G401 (cell line): Measurements from ENCODE around the gene OR52R1. TPM values are rescaled to one million over a fixed set of nuclear protein-coding genes. Genes with fewer than 3 reads are reported as not detected.

Experiments
- total RNA-seq: library from RNA; depleted of rRNA; stranded (reverse); fragments of >200 nt; shearing (Covaris generic); gene quantifications from 2 replicates; pipeline ENCODE4 v1.2.3, GENCODE V29; 2014; rRNA removed

Gene OR52R1
- total RNA-seq, 1 experiment from 2014 or later = not detected

Other genes starting within 250 kb of the OR52R1 start
- not detected in 2 replicates for gene OR52I2, start 222.6 kb downstream of the OR52R1 start, total RNA-seq
- gene OR52I1, start 210.3 kb downstream of the OR52R1 start, total RNA-seq = not detected in 2 replicates
- gene TRIM68, start 196.1 kb downstream of the OR52R1 start, total RNA-seq = 9.2 and 33.6 TPM in 2 replicates
- not detected in 2 replicates for gene OR51D1, start 166.9 kb downstream of the OR52R1 start, total RNA-seq
- not detected in 2 replicates for gene OR51E1, start 160.4 kb downstream of the OR52R1 start, total RNA-seq
- gene OR51E2, start 106.5 kb downstream of the OR52R1 start, total RNA-seq = not detected in 2 replicates
- gene MMP26, start 99.6 kb downstream of the OR52R1 start, total RNA-seq = not detected in 2 replicates
- gene OR51F1, start 34.4 kb downstream of the OR52R1 start, total RNA-seq = not detected in 2 replicates
- not detected in 2 replicates for gene OR51F2, start 16.9 kb upstream of the OR52R1 start, total RNA-seq
- gene OR51S1, start 44.8 kb upstream of the OR52R1 start, total RNA-seq = not detected in 2 replicates
- not detected in 2 replicates for gene OR51T1, start 77.5 kb upstream of the OR52R1 start, total RNA-seq
- gene OR51A7, start 99.4 kb upstream of the OR52R1 start, total RNA-seq = not detected in 2 replicates
- not detected in 2 replicates for gene OR51G2, start 115.0 kb upstream of the OR52R1 start, total RNA-seq
- not detected in 2 replicates for gene OR51G1, start 120.0 kb upstream of the OR52R1 start, total RNA-seq
- not detected in 2 replicates for gene OR51A4, start 143.2 kb upstream of the OR52R1 start, total RNA-seq
- gene OR51A2, start 151.3 kb upstream of the OR52R1 start, total RNA-seq = not detected in 2 replicates
- gene OR51L1, start 190.5 kb upstream of the OR52R1 start, total RNA-seq = not detected in 2 replicates
- not detected in 2 replicates for gene OR52J3, start 242.1 kb upstream of the OR52R1 start, total RNA-seq